ENCODE measurements around the gene MAP3K5. TPM values are rescaled to one million over a fixed set of nuclear protein-coding genes. Genes with fewer than 3 reads are reported as not detected.
"Not testable (repeated sequence)": the region's sequence is repeated elsewhere in the genome, so short reads cannot be mapped to it uniquely, and the experiment has no call there.

Gene MAP3K5
- total RNA-seq, 1 donor from 2014 or later = 21.6 TPM

- peak; percentile 43 for DNase-seq (ENCODE audit: low read depth)
Measured at GRCh38 chr6:136608991-136609390, 183.3 kb downstream of the MAP3K5 start.

GRCh38 chr6:136607932-136608772 lies 184.1 kb downstream of the MAP3K5 start:
- peak; percentile 74 for DNase-seq (ENCODE audit: low read depth)

GRCh38 chr6:136607204-136607931 lies 184.9 kb downstream of the MAP3K5 start:
- DNase-seq (ENCODE audit: low read depth) = peak; percentile 57

- DNase-seq (ENCODE audit: low read depth) = peak; percentile 75
Measured at GRCh38 chr6:136604928-136605510, 187.3 kb downstream of the MAP3K5 start.

GRCh38 chr6:136604328-136604825 lies 187.9 kb downstream of the MAP3K5 start:
- DNase-seq (ENCODE audit: low read depth) = no peak

GRCh38 chr6:136600818-136601217 lies 191.5 kb downstream of the MAP3K5 start:
- peak; percentile 53 for DNase-seq (ENCODE audit: low read depth)

- no peak for DNase-seq (ENCODE audit: low read depth)
Measured at GRCh38 chr6:136599329-136600011, 192.8 kb downstream of the MAP3K5 start.

GRCh38 chr6:136598048-136598447 lies 194.2 kb downstream of the MAP3K5 start:
- DNase-seq (ENCODE audit: low read depth) = no peak

- DNase-seq (ENCODE audit: low read depth) = no peak
Measured at GRCh38 chr6:136594671-136595070, 197.6 kb downstream of the MAP3K5 start.

- peak; percentile 100 for DNase-seq (ENCODE audit: low read depth)
Measured at GRCh38 chr6:136593748-136594490, 198.4 kb downstream of the MAP3K5 start.

GRCh38 chr6:136592930-136593673 lies 199.2 kb downstream of the MAP3K5 start:
- peak; percentile 77 for DNase-seq (ENCODE audit: low read depth)

GRCh38 chr6:136591617-136592016 lies 200.7 kb downstream of the MAP3K5 start:
- DNase-seq (ENCODE audit: low read depth) = no peak

GRCh38 chr6:136590846-136591245 lies 201.4 kb downstream of the MAP3K5 start:
- DNase-seq (ENCODE audit: low read depth) = not testable (repeated sequence)

GRCh38 chr6:136587527-136587926 lies 204.8 kb downstream of the MAP3K5 start:
- DNase-seq (ENCODE audit: low read depth) = no peak

- DNase-seq (ENCODE audit: low read depth) = peak; percentile 65
Measured at GRCh38 chr6:136586295-136586694, 206.0 kb downstream of the MAP3K5 start.

GRCh38 chr6:136585523-136585922 lies 206.8 kb downstream of the MAP3K5 start:
- DNase-seq (ENCODE audit: low read depth) = not testable (repeated sequence)

GRCh38 chr6:136584290-136584689 lies 208.0 kb downstream of the MAP3K5 start:
- DNase-seq (ENCODE audit: low read depth) = not testable (repeated sequence)

GRCh38 chr6:136582711-136583471 lies 209.4 kb downstream of the MAP3K5 start:
- DNase-seq (ENCODE audit: low read depth) = peak; percentile 83

GRCh38 chr6:136579800-136580199 lies 212.5 kb downstream of the MAP3K5 start:
- DNase-seq (ENCODE audit: low read depth) = no peak

Measured in renal cortical epithelial cell (primary cell).